ENCODE data around the gene SOX6.

SOX6 gene

DNA sequence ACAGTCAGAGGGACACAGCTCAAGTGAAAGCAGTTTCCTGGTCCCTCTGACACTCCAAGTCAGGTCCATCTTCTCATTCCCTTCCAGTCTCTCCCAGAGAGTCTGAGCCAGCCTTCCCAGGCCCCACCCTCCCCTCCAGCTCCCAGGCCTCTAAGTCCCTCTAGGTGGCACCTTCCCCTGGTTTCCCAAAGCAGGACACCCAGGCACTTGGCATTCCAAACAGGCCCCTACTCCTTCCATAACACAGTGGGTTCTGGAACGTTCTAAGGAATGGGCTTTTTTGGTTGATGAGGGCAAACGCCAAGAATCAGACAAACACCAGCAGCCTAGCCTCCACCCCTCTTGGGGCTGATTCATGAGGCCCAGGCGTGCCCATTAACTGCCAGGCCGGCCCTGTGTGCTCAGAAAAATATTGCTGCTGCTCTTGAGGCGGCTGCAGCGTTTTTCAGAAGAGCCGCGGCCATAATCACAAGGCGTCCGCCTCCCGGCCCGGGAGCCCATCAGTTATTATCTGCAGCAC lies 418.7 kb downstream of the SOX6 start:
- TF ChIP-seq, protein P1, sequence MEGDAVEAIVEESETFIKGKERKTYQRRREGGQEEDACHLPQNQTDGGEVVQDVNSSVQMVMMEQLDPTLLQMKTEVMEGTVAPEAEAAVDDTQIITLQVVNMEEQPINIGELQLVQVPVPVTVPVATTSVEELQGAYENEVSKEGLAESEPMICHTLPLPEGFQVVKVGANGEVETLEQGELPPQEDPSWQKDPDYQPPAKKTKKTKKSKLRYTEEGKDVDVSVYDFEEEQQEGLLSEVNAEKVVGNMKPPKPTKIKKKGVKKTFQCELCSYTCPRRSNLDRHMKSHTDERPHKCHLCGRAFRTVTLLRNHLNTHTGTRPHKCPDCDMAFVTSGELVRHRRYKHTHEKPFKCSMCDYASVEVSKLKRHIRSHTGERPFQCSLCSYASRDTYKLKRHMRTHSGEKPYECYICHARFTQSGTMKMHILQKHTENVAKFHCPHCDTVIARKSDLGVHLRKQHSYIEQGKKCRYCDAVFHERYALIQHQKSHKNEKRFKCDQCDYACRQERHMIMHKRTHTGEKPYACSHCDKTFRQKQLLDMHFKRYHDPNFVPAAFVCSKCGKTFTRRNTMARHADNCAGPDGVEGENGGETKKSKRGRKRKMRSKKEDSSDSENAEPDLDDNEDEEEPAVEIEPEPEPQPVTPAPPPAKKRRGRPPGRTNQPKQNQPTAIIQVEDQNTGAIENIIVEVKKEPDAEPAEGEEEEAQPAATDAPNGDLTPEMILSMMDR (IDR thresholded peaks at IDR 0.05): no peak
- H3K27me3 Mint-ChIP-seq (ENCODE audit: low read depth, poor library complexity): peaks cover 12% of the 10 kb centered on the region
- H3K4me1 Mint-ChIP-seq: peaks cover 16% of the 10 kb centered on the region
- H3K36me3 Mint-ChIP-seq (ENCODE audit: low read depth): no peaks in the 10 kb centered on the region
- no peaks in the 10 kb centered on the region for H3K9me3 Mint-ChIP-seq
- H3K4me3 Mint-ChIP-seq: no peak overlapping the region
- no peak overlapping the region for H3K27ac Mint-ChIP-seq
- DNase-seq: no peak

DNA sequence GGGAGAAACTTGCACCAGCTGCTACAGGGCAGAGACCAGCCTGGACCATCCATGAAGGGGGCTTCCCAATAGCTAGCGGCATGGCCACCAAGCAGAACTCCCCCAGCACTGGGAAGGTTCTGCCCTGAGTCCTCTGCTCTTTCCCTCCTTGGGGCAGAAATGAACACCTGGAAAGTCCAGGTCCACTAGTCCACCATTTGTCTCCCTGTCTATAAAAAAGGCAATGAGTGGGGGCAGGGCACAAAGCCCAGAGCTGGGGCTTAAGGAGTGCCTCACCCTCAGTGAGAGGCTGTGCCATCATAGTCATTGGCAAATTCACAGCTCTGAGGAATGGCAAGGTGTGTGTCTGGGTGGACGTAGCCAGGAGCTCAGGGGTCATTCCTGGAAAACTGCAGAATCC lies 420.3 kb downstream of the SOX6 start:
- Mint-ChIP-seq H3K27me3 (ENCODE audit: low read depth, poor library complexity) (peaks cover 8% of the 10 kb centered on the region), H3K9me3 (peaks cover 9% of the 10 kb centered on the region), H3K4me3 (no peak overlapping the region), H3K4me1 (peaks cover 9% of the 10 kb centered on the region), H3K36me3 (ENCODE audit: low read depth) (peaks cover 7% of the 10 kb centered on the region), H3K27ac (no peak overlapping the region)
- TF ChIP-seq, protein P1 (IDR thresholded peaks at IDR 0.05): no peak
- no peak for DNase-seq

DNA sequence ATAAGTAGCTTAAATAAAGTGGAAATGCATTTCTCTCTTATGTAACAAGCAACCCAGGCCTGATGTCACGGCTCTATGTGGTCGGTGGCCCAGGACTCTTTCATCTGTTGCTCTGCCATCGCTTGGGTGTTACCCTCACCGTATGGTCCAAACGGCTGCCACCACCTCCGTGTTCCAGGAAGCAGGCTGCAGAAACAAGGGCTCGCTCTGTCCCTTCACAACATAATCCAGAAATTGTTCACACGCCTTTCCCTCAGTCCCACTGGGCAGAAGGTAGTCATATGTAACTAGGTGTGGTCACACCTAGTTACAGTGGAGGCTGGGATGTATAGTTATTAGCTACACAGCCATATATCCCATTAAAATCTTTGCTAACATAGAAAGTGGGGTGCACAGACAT lies 421.0 kb downstream of the SOX6 start:
- peaks cover 8% of the 10 kb centered on the region for H3K27me3 Mint-ChIP-seq (ENCODE audit: low read depth, poor library complexity)
- no peak for DNase-seq
- H3K4me1 Mint-ChIP-seq: peaks cover 8% of the 10 kb centered on the region
- H3K27ac Mint-ChIP-seq: no peak overlapping the region
- H3K36me3 Mint-ChIP-seq (ENCODE audit: low read depth): peaks cover 11% of the 10 kb centered on the region
- TF ChIP-seq, protein P1 (IDR thresholded peaks at IDR 0.05): no peak
- peaks cover 16% of the 10 kb centered on the region for H3K9me3 Mint-ChIP-seq
- no peak overlapping the region for H3K4me3 Mint-ChIP-seq

DNA sequence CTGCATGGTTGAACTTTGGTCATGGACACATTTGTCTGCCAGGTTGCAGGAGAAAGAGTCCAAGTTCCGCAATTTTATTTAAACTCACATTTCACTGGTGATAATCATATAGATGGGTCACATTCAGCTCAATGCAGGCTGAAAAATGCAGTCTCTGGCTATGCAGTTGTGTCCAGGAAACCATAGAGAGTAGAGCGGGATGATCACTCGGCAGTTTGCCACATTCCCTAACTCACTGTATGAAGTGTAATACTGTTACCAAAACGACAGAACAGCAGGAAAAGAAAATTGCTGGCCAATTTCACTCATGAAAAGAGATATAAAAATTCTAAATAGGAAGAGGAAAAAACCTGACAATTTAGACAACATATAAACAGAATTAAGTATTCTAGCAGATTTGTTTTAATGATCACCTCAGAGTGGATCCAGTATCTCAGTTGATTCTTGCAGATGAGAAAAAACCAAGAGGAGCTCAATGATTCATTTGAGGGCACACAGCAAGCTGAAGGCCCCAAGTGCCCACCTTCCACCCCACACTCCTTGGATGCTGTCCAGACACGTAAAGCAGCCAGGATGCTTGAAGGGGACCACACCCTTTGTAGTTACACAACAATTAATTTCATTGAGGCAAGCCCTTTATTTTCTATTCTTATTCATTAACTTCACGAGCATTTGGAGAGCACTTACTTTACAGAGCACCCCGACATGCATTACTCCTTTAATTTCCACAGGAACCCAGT lies 422.3 kb downstream of the SOX6 start:
- DNase-seq: no peak
- H3K27me3 Mint-ChIP-seq (ENCODE audit: low read depth, poor library complexity): no peaks in the 10 kb centered on the region
- H3K27ac Mint-ChIP-seq: no peak overlapping the region
- H3K36me3 Mint-ChIP-seq (ENCODE audit: low read depth): peaks cover 11% of the 10 kb centered on the region
- no peak overlapping the region for H3K4me3 Mint-ChIP-seq
- peaks cover 22% of the 10 kb centered on the region for H3K9me3 Mint-ChIP-seq
- peaks cover 5% of the 10 kb centered on the region for H3K4me1 Mint-ChIP-seq
- TF ChIP-seq, protein P1 (IDR thresholded peaks at IDR 0.05): no peak

DNA sequence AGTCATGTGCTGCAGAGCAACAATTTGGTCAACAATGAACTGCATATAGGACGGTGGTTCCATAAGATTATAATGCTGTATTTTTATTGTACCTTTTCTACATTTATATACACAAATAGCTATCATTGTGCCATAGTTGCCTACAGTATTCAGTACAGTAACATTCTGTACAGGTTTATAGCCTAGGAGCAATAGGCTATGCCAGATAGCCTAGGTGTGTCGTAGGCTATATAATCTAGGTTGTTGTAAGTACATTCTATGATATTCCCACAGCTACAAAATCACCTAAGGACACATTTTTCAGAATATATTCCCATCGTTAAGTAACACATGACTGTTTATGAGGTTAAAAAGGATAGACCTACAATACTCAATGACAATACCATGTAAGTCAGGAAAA lies 423.9 kb downstream of the SOX6 start:
- no peak overlapping the region for H3K27ac Mint-ChIP-seq
- no peak overlapping the region for H3K4me3 Mint-ChIP-seq
- H3K36me3 Mint-ChIP-seq (ENCODE audit: low read depth): peaks cover 11% of the 10 kb centered on the region
- H3K9me3 Mint-ChIP-seq: peaks cover 22% of the 10 kb centered on the region
- H3K27me3 Mint-ChIP-seq (ENCODE audit: low read depth, poor library complexity): no peaks in the 10 kb centered on the region
- TF ChIP-seq, protein P1 (IDR thresholded peaks at IDR 0.05): no peak
- H3K4me1 Mint-ChIP-seq: peaks cover 5% of the 10 kb centered on the region
- DNase-seq: no peak

DNA sequence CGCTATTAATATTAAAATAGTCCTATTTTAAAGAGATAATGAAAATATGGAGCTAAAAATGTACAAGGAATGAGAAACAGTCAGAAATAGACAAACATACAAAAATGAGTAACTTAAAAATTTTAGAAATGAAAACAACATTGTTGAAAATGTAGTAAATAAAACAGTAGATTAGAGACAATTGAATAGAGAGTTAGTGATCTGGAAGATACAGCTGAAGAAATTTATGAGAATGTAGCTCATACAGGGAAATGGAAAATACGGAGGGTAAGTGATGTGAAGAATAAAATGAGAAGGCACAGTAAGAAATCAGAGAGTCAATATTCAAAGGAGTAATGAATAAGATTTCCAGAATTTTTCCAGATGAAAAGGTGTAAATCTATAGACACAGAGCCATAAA lies 424.8 kb downstream of the SOX6 start:
- no peak overlapping the region for H3K4me3 Mint-ChIP-seq

More for the DNA sequence above, 424.8 kb downstream of the SOX6 start:
- H3K4me1 Mint-ChIP-seq: peaks cover 5% of the 10 kb centered on the region
- H3K36me3 Mint-ChIP-seq (ENCODE audit: low read depth): peaks cover 11% of the 10 kb centered on the region
- no peak for DNase-seq
- H3K9me3 Mint-ChIP-seq: peaks cover 22% of the 10 kb centered on the region
- no peaks in the 10 kb centered on the region for H3K27me3 Mint-ChIP-seq (ENCODE audit: low read depth, poor library complexity)
- TF ChIP-seq, protein P1 (IDR thresholded peaks at IDR 0.05): no peak
- H3K27ac Mint-ChIP-seq: no peak overlapping the region

Measured in nephron progenitor cell (in vitro differentiated cells).